HL-60 (cell line): ENCODE results near the gene HOXB4.

ENCODE experiments used
- CTCF ChIP-seq: IDR thresholded peaks from one replicate; pipeline ENCODE4 v1.5.1; 2011; ENCODE audit warnings: low read length, control low read depth, inconsistent platforms; ENCODE audit not compliant: insufficient read depth
- GABPA ChIP-seq: IDR thresholded peaks from 2 replicates; pipeline ENCODE4 v1.6.1; 2012; ENCODE audit warnings: low read depth

DNA sequence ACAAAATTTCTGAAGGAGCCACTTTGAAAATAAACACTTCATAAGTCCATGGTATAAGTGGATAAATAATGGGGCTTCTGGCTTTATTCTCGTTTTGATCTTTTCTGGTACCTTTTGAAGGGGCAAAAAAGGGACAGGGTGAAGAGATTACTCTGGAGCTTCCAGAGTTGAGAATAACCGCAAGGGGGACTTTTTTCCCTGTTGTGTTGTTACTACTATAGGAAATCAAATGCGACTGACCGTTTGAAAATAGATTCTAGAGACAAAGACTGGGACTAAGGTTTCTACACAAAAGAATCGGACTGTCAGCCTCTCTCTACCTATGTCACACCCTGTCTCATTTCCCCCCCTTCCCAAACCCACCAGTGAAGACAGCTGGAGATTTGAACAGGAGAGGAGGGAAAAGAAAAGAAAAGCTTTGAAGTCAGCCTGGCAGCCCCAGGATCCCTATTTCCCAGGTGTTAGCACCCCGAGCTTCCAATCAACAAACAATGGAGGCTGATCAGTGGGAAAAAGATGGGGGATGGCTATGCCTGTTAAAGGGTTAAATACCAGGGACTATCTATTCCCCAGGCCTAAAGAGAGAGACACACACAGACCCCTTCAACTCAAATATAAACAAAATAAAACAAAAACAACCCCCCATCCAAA lies 8.4 kb downstream of the HOXB4 start:
- no peak for TF ChIP-seq CTCF
- no peak for TF ChIP-seq GABPA
